H1 (cell line): Measurements from ENCODE around the gene ZNF212. TPM values are rescaled to one million over a fixed set of nuclear protein-coding genes. Genes with fewer than 3 reads are reported as not detected.

ENCODE experiments used
- EP300 ChIP-seq, 2 experiments: IDR thresholded peaks; 1 replicate in 1 of 2; 2 replicates in 1 of 2; pipeline ENCODE4 v1.6.1; 2011 to 2012; ENCODE audit warnings: low read depth in 2 of 2, low read length in 2 of 2, mild to moderate bottlenecking in 2 of 2, borderline replicate concordance in 1 of 2, inconsistent platforms in 1 of 2, moderate library complexity in 1 of 2
- HDAC6 ChIP-seq: IDR thresholded peaks from one replicate; pipeline ENCODE4 v1.7.1; 2012; ENCODE audit warnings: low read depth, mild to moderate bottlenecking, inconsistent platforms, low read length, moderate library complexity
- POU5F1 ChIP-seq: IDR thresholded peaks from 2 replicates; pipeline ENCODE4 v1.6.1; 2011; ENCODE audit warnings: low read depth, mild to moderate bottlenecking, low read length, moderate library complexity
- RFX5 ChIP-seq: IDR thresholded peaks from 2 replicates; pipeline ENCODE4 v1.6.1; 2011; ENCODE audit warnings: low read depth, low read length, improper control_type of control experiment, borderline replicate concordance
- SAP30 ChIP-seq: fragments of 300-600 bp; sonication (generic); IDR thresholded peaks from 2 replicates; pipeline ENCODE4 v1.7.1; 2012; ENCODE audit warnings: low read length, moderate library complexity, mild to moderate bottlenecking, inconsistent platforms; ENCODE audit not compliant: insufficient read depth, insufficient replicate concordance
- SIX5 ChIP-seq: IDR thresholded peaks from 2 replicates; pipeline ENCODE4 v1.6.1; 2011; ENCODE audit warnings: mild to moderate bottlenecking, low read depth, low read length
- TAF1 ChIP-seq: IDR thresholded peaks from 2 replicates; pipeline ENCODE4 v1.6.1; 2011; ENCODE audit warnings: mild to moderate bottlenecking, low read depth, low read length
- polyA plus RNA-seq, 7 experiments: library from polyadenylated mRNA; depleted of rRNA in 3 of 7; stranded (reverse) in 5 of 7; unstranded in 2 of 7; fragments of >200 nt in 5 of 7; fragments of 200-250 nt in 2 of 7; gene quantifications; 1 replicate in 5 of 7; 2 replicates in 1 of 7; 4 replicates in 1 of 7; pipeline versions ENCODE4 v1.2.1 to v1.2.3, GENCODE V29; 2011 to 2013; ENCODE audit warnings: missing spikeins in 2 of 7, mixed read lengths in 2 of 7
- total RNA-seq: library from RNA; stranded (reverse); fragmentation: NEBNext Ultra II Directional; extraction: Animal tissue kit (Norgen Biotek cat#: 25700); gene quantifications from 2 replicates; pipeline ENCODE4 v1.2.1, GENCODE V29; 2021
- TF ChIP-seq, protein P1 (sequence below): IDR thresholded peaks from 2 replicates; pipeline ENCODE4 v1.6.1; 2012; ENCODE audit warnings: low read length, inconsistent platforms

ZNF212 gene
- total and polyA plus RNA-seq, 2 of the 8 experiments (the other 6 are each of a cell fraction or from before 2014, with no cell fraction given), result 6.7 to 19.3 TPM

DNA sequence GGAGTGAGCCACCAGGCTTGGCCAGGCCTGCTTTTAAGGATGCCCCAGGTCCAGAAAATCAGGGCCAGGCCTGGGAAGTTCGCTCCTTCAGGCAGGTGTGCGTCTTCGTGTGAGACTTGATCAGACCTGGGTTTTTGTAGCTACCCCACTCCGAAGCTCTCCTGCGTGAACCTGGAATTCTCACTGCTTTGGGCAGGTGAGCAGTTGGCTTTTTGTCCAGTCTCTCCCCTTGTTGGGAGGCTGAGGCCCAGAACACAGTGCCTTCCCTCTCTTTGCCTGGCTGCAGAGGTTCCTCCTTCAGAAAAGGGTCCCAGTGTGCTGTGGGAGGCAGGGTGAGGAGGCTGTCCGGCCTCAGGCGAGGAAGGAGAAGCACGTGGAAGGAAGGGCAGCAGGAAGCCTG lies 49.8 kb downstream of the ZNF212 start (continued):
- TF ChIP-seq, protein P1, sequence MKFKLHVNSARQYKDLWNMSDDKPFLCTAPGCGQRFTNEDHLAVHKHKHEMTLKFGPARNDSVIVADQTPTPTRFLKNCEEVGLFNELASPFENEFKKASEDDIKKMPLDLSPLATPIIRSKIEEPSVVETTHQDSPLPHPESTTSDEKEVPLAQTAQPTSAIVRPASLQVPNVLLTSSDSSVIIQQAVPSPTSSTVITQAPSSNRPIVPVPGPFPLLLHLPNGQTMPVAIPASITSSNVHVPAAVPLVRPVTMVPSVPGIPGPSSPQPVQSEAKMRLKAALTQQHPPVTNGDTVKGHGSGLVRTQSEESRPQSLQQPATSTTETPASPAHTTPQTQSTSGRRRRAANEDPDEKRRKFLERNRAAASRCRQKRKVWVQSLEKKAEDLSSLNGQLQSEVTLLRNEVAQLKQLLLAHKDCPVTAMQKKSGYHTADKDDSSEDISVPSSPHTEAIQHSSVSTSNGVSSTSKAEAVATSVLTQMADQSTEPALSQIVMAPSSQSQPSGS, result no peak
- TF ChIP-seq SIX5 (no peak), HDAC6 (no peak), RFX5 (no peak), EP300 (IDR thresholded peaks at IDR 0.05; ENCODE audit: borderline replicate concordance in 1 of 2, low read depth in 2 of 2, low read length in 2 of 2) (no peak), SAP30 (no peak), TAF1 (no peak), POU5F1 (no peak)
- TF ChIP-seq, all 59 proteins: peak for 0
